Body of pancreas (tissue), 4 donors: ENCODE data around the gene SPR.

Source experiments
- POLR2A ChIP-seq, 3 donors: fragments of 450-650 bp; IDR thresholded peaks; one replicate each; pipeline ENCODE4 v1.6.1; 2016; ENCODE audit warnings: antibody characterized with exemption in 3 of 3, mild to moderate bottlenecking in 2 of 3
- TF ChIP-seq, protein P1 (sequence below), 7 experiments: fragments of 450-650 bp in 4 of 7; fragments of 200-600 bp in 3 of 7; sonication (generic) in 3 of 7; IDR thresholded peaks; one replicate each; pipeline ENCODE4 v1.5.1; 2016 to 2019; ENCODE audit warnings: antibody characterized with exemption in 7 of 7

DNA sequence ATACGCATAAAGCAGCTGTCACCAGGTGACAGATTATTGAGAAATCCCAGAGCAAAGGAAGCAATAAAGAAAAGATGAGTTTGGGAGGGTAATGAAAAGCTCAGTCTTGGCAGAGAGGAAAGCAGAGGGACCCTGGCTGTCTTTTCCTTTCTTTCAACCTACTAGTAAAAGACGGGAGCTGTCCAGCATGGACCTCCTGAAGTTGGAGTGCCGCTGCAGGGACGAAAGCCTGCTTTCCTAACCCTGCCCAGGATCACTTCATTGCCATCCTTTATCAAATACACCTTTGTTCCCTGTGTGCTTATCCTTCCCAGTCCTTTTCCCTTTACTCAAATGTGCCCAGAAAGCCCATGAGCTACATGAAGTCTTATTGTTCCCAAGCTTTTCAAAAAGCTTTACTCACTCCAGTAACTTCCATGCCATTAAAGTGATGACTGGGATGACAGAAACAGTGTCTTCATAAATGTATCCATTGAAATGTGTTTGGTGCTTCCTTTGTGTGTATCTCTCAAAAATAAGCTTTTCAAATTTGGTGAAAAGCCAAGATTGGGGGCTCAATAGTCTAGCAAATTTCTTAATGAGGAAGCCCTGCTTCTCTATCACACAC, 3.7 kb upstream of the SPR start:
- TF ChIP-seq POLR2A (IDR thresholded peaks at IDR 0.05): no peak
- TF ChIP-seq, protein P1, sequence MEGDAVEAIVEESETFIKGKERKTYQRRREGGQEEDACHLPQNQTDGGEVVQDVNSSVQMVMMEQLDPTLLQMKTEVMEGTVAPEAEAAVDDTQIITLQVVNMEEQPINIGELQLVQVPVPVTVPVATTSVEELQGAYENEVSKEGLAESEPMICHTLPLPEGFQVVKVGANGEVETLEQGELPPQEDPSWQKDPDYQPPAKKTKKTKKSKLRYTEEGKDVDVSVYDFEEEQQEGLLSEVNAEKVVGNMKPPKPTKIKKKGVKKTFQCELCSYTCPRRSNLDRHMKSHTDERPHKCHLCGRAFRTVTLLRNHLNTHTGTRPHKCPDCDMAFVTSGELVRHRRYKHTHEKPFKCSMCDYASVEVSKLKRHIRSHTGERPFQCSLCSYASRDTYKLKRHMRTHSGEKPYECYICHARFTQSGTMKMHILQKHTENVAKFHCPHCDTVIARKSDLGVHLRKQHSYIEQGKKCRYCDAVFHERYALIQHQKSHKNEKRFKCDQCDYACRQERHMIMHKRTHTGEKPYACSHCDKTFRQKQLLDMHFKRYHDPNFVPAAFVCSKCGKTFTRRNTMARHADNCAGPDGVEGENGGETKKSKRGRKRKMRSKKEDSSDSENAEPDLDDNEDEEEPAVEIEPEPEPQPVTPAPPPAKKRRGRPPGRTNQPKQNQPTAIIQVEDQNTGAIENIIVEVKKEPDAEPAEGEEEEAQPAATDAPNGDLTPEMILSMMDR (IDR thresholded peaks at IDR 0.05): no peak
